GM21737 (cell line): ENCODE results near the gene KBTBD6.
"Not testable (repeated sequence)": the region's sequence is repeated elsewhere in the genome, so short reads cannot be mapped to it uniquely, and the experiment has no call there.

Experiments
- ATAC-seq: cut with Tn5 transposase; IDR thresholded peaks from one replicate; pipeline ENCODE4 v1.9.1; 2021; ENCODE audit warnings: mild to moderate bottlenecking, moderate library complexity; ENCODE audit not compliant: unreplicated experiment

KBTBD6 gene

GRCh38 chr13:41132512-41133152, at the start of gene KBTBD6:
TSS of gene KBTBD6 (minus strand) at chr13:41132802. CDS start at chr13:41132511, 291 bp downstream.
- peak; percentile 95 for ATAC-seq

- ATAC-seq = no peak
These were observed 49.6 kb upstream of the KBTBD6 start for GRCh38 chr13:41182231-41182630.

GRCh38 chr13:41179593-41180250, 47.1 kb upstream of the KBTBD6 start:
- ATAC-seq = no peak

GRCh38 chr13:41178040-41178439, 45.4 kb upstream of the KBTBD6 start:
- ATAC-seq = no peak

- ATAC-seq = no peak
These were observed 45.0 kb upstream of the KBTBD6 start for GRCh38 chr13:41177616-41178015.

GRCh38 chr13:41175576-41175975, 43.0 kb upstream of the KBTBD6 start:
- ATAC-seq = not testable (repeated sequence)

DNA sequence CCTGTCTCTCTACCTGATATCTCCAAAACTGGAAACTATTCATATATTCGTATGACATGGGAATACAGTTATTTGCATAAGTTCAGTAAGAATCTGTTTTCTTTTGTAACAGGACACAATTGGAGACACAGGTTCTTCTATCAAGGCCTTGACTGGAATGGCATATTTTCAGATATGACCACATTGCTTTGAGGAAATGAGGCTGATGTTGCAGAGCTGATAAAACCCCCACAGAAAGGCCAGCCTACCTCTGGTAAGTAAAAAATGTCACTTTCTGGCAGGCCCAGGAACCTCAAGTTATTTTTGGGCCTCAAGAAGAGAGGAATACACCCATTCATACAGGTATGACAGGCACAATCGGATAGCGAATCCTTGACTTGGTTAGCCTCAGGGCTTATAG, 29.5 kb upstream of the KBTBD6 start:
- no peak for ATAC-seq

DNA sequence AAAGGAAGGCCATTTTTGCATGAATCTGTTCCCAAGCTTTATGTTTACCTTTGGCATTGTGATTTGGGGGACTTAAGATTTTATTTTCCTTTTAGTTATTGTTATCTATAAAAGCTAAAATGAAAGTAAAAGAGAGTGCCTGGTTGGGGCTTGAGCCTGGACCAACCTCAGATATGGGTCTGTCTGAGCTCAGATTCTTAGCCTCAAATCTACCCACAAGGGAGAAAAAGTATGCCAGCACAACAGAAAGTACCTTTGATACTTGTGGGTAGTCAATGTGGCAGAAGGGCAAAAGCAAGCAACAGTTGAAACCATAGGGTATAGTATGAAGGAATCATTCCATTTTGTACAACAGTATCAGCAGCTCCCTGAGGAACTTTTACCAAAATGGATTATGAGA, 26.6 kb upstream of the KBTBD6 start:
- no peak for ATAC-seq

GRCh38 chr13:41157048-41157717, 24.6 kb upstream of the KBTBD6 start:
- ATAC-seq = no peak

GRCh38 chr13:41156620-41157019, 24.0 kb upstream of the KBTBD6 start:
- ATAC-seq = no peak

DNA sequence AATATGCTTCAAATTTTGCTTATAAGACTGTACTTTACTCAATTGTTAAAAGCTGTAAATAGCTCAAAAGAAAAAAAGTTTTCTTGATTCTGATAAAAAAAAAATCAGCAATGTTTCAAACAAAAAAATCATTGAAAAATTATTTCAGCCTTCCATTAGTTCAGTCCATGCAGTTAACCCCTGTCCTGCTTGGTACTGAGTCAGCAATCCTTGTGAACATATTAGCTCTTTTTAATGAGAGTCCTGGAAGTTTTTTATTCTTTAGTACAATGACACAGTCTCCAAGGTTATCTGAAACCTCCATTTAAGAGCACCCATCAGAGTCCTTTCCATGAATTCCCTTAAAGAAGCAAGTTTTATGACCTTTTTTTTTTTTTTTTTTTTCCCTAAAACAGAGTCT, 21.4 kb upstream of the KBTBD6 start:
- ATAC-seq = no peak

GRCh38 chr13:41152005-41152404, 19.4 kb upstream of the KBTBD6 start:
- ATAC-seq = no peak

DNA sequence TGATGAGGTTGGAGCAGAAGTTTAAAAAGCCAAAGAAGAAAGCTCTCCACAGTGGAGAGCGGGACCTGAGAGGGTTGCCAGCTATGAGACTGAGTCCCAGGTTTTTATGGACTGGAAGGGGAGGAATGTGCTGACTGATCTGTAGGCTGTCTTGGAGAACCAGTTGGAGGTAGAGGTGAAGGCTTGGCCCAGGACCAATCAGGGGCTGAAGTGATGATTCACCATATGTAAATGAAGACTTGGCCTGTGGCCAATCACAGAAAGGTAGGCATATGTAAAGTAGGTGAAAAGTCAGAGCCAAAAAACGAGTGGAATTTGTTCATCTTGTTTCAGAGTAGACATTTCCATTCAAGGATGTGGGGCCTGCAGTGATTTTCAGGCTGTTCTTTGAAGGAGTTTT, 17.5 kb upstream of the KBTBD6 start:
- ATAC-seq = no peak

- no peak for ATAC-seq
These were observed 16.0 kb upstream of the KBTBD6 start for GRCh38 chr13:41148419-41149283.

DNA sequence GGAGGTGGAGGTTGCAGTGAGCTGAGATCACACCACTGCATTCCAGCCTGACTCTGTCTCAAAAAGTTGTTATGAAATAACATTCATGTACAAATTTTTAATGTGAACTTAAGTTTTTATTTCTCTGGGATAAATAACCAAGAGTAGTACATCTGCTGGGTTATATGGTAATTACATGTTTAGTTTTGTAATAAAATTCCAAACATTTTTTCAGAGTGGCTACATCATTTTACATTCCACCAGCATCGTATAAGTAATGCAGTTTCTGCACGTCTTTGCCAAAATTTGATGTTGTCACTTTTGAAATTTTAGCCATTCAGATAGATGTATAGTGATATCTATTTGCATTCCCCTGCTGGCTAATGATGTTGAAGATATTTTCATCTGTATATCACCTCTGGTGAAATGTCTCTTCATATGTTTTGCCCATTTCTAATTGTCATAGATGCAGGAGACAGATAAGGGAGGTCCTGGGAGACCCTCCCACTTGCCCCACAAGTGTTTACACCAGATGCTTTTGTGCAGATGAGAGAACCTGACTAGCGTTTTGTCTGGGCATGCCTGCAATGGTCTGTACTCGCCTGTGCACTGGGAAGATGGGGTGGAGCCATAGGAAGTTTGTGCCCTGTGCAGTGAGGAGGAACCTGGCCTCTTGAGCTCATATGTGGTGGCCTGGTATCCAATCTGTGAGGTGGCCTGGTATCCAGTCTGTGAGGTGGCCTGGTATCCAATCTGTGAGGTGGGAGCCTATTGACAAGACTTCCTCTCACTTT, 12.7 kb upstream of the KBTBD6 start:
- ATAC-seq = no peak

DNA sequence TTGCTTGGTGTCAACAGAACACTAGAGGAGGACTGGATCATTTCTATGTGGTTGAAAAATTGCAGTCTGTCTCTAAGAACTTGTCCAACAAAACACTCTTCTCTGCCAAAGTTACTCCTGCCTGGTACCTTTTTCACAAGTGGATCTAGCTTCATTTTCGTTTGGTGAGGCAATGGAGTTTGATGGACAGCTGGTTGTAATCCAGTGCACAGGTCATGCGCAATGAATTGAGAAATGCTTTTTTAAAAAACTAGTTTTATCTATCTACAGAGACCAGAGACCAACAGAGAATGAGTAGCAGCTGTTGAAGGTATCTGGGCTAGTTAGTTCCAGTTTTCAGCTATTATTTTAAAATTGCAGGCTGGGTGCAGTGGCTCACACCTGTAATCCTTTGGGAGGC, 12.0 kb upstream of the KBTBD6 start:
- no peak for ATAC-seq

GRCh38 chr13:41139296-41139966, 6.8 kb upstream of the KBTBD6 start:
- no peak for ATAC-seq

GRCh38 chr13:41137951-41138350, 5.3 kb upstream of the KBTBD6 start:
- no peak for ATAC-seq

DNA sequence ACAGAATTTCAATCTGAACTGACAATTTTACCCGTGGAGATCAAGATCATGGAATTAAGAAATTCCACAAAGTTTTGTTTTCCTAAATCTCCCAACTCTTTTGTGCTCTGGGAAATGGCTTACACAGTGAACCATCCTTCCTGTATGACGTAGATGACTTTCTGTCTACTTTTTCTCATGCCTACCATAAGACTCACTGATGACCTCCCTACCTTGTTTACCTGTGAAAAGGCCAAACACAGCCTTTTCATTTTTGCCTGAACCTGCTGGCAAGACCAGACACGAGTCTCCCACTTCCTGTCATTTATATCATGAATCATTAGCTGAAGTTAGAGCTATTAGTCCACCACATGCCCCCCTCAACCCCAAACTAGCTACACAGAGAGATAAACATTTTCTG, 4.6 kb upstream of the KBTBD6 start:
- no peak for ATAC-seq
